GM23338 (cell line): ENCODE measurements around the gene PHF23. TPM values are rescaled to one million over a fixed set of nuclear protein-coding genes. Genes with fewer than 3 reads are reported as not detected.

ENCODE experiments used
- ATAC-seq: fragments of 200-7000 bp; cut with Tn5 transposase; 3 replicates; pipeline ENCODE4 v1.9.1; 2020
- DNase-seq: peaks from one replicate; pipeline ENCODE4 v3.0.0-alpha.2; 2015; ENCODE audit warnings: low spot score
- H2AFZ ChIP-seq: fragments of 200-600 bp; sonication (generic); 2 replicates; pipeline ENCODE4 v1.8.0; 2016; ENCODE audit warnings: antibody characterized with exemption, mild to moderate bottlenecking, moderate library complexity
- H3F3A ChIP-seq: fragments of 200-600 bp; sonication (generic); replicated peaks from 2 replicates; pipeline ENCODE4 v1.8.0; 2017; ENCODE audit warnings: antibody characterized with exemption, mixed run types, low read depth
- H3K27ac ChIP-seq: fragments of 200-600 bp; sonication (generic); 2 replicates; pipeline ENCODE4 v1.6.1; 2016; ENCODE audit warnings: low read depth
- H3K27me3 ChIP-seq: fragments of 200-600 bp; sonication (generic); 2 replicates; pipeline ENCODE4 v1.8.0; 2016; ENCODE audit warnings: mild to moderate bottlenecking, mixed run types, moderate library complexity; ENCODE audit not compliant: insufficient read depth
- H3K36me3 ChIP-seq: fragments of 200-600 bp; sonication (generic); 2 replicates; pipeline ENCODE4 v1.8.0; 2016; ENCODE audit warnings: mild to moderate bottlenecking; ENCODE audit not compliant: insufficient read depth
- H3K4me1 ChIP-seq: fragments of 200-600 bp; sonication (generic); 2 replicates; pipeline ENCODE4 v1.8.0; 2016; ENCODE audit warnings: mild to moderate bottlenecking, moderate library complexity; ENCODE audit not compliant: insufficient read depth
- H3K4me2 ChIP-seq: fragments of 200-600 bp; sonication (generic); 2 replicates; pipeline ENCODE4 v1.7.1; 2017; ENCODE audit warnings: mixed run types
- H3K4me3 ChIP-seq: fragments of 200-600 bp; sonication (generic); 2 replicates; pipeline ENCODE4 v1.6.1; 2016; ENCODE audit warnings: mixed run types
- H3K79me2 ChIP-seq: fragments of 200-600 bp; sonication (generic); replicated peaks from 2 replicates; pipeline ENCODE4 v1.8.0; 2017; ENCODE audit warnings: mild to moderate bottlenecking; ENCODE audit not compliant: insufficient read depth
- H3K9me2 ChIP-seq: fragments of 200-600 bp; sonication (generic); 2 replicates; pipeline ENCODE4 v1.8.0; 2017; ENCODE audit not compliant: insufficient read depth
- H4K20me1 ChIP-seq: fragments of 200-600 bp; sonication (generic); replicated peaks from 2 replicates; pipeline ENCODE4 v1.8.0; 2017; ENCODE audit warnings: mild to moderate bottlenecking; ENCODE audit not compliant: insufficient read depth
- H3K27ac Mint-ChIP-seq: 2 replicates; pipeline ENCODE4 v1.8.0; 2020; ENCODE audit warnings: inconsistent platforms, mild to moderate bottlenecking, moderate library complexity, mixed read lengths
- H3K27me3 Mint-ChIP-seq: 3 replicates; pipeline ENCODE4 v1.8.0; 2022; ENCODE audit warnings: low read depth, mild to moderate bottlenecking, moderate library complexity, mixed read lengths, inconsistent platforms; ENCODE audit not compliant: insufficient read depth, poor library complexity
- H3K36me3 Mint-ChIP-seq: 3 replicates; pipeline ENCODE4 v1.8.0; 2021; ENCODE audit warnings: low read depth, mild to moderate bottlenecking, inconsistent platforms, moderate library complexity, mixed read lengths
- H3K4me1 Mint-ChIP-seq: 3 replicates; pipeline ENCODE4 v1.8.0; 2020; ENCODE audit warnings: mild to moderate bottlenecking, inconsistent platforms, mixed read lengths
- H3K4me3 Mint-ChIP-seq: 3 replicates; pipeline ENCODE4 v1.8.0; 2021; ENCODE audit warnings: moderate library complexity, mild to moderate bottlenecking, inconsistent platforms, mixed read lengths
- H3K9me3 Mint-ChIP-seq: 3 replicates; pipeline ENCODE4 v1.8.0; 2020; ENCODE audit warnings: moderate library complexity, mild to moderate bottlenecking, inconsistent platforms, mixed read lengths
- CREB1 ChIP-seq: fragments of 250-450 bp; sonication (Bioruptor Pico); IDR thresholded peaks from 2 replicates; pipeline ENCODE4 v1.5.0; 2020; ENCODE audit warnings: low read depth, mild to moderate bottlenecking, moderate library complexity
- EZH2 ChIP-seq: fragments of 200-600 bp; sonication (generic); IDR thresholded peaks from one replicate; pipeline ENCODE4 v1.8.0; 2017; ENCODE audit warnings: antibody characterized with exemption, mild to moderate bottlenecking, low read depth; ENCODE audit not compliant: unreplicated experiment
- EZH2phosphoT487 ChIP-seq: fragments of 200-600 bp; sonication (generic); IDR thresholded peaks from one replicate; pipeline ENCODE4 v1.8.1; 2018; ENCODE audit warnings: antibody characterized with exemption; ENCODE audit not compliant: unreplicated experiment
- JUNB ChIP-seq: IDR thresholded peaks from one replicate; pipeline ENCODE4 v1.6.1; 2016; ENCODE audit warnings: antibody characterized with exemption; ENCODE audit not compliant: unreplicated experiment
- POLR2AphosphoS5 ChIP-seq: IDR thresholded peaks from 2 replicates; pipeline ENCODE4 v1.6.1; 2016; ENCODE audit warnings: antibody characterized with exemption, low read depth
- STAT1 ChIP-seq: IDR thresholded peaks from one replicate; pipeline ENCODE4 v1.6.1; 2016; ENCODE audit warnings: antibody characterized with exemption; ENCODE audit not compliant: unreplicated experiment
- ZNF331 ChIP-seq: fragments of 250-450 bp; sonication (Bioruptor Pico); IDR thresholded peaks from 2 replicates; pipeline ENCODE4 v1.5.0; 2020; ENCODE audit warnings: low read depth, mild to moderate bottlenecking, moderate library complexity
- polyA plus RNA-seq: library from polyadenylated mRNA; unstranded; fragments of >200 nt; fragmentation: Nextera tagmentation; extraction: Ambion mirVana; gene quantifications from 2 replicates; pipeline ENCODE4 v1.2.1, GENCODE V29; 2016
- total RNA-seq: library from RNA; depleted of rRNA; stranded (reverse); fragments of >200 nt; shearing (Covaris generic); gene quantifications from 2 replicates; pipeline ENCODE4 v1.2.3, GENCODE V29; 2014
- TF ChIP-seq, protein P1 (sequence below): fragments of 250-450 bp; sonication (Bioruptor Pico); IDR thresholded peaks from 2 replicates; pipeline ENCODE4 v1.5.0; 2020; ENCODE audit warnings: mild to moderate bottlenecking, moderate library complexity
- TF ChIP-seq, protein P2 (sequence below): IDR thresholded peaks from one replicate; pipeline ENCODE4 v1.6.1; 2018; ENCODE audit warnings: antibody characterized with exemption; ENCODE audit not compliant: unreplicated experiment
- TF ChIP-seq, protein P3 (sequence below): IDR thresholded peaks from 2 replicates; pipeline ENCODE4 v1.6.1; 2016; ENCODE audit warnings: antibody characterized with exemption

The PHF23 gene
- total and polyA plus RNA-seq, 2 experiments from 2014 or later, result 35.4 to 51.0 TPM

DNA sequence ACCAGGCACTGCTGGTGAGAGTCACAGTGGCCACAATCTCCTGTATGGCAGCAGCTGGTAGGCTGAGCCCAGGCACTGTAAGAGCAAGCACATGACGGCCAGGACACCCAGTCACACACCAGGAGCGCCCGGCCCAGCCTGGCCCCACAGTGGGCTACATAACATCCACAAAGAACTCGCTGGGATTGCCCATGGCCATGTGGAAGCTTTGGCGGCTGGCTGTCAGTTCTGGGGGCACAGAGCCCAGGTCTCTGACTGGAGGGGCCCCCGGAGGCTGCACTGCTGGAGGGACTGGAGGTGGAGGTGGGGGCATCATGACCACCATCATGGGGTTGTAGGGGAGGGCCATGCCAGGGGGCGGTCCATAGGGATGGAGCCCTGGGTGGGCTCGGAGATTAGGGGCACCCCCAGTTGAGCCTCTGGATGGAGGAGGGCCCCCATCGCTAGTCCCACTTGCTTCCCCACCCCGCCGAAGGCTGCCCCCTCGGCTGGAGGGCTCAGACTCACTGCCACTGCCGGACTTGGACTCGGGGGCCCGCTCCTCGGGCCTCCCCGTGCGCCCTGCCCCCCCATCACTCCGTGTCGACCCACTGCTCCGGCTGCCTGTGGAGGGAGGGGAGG lies 13.4 kb downstream of the PHF23 start (continued):
- TF ChIP-seq, protein P1, sequence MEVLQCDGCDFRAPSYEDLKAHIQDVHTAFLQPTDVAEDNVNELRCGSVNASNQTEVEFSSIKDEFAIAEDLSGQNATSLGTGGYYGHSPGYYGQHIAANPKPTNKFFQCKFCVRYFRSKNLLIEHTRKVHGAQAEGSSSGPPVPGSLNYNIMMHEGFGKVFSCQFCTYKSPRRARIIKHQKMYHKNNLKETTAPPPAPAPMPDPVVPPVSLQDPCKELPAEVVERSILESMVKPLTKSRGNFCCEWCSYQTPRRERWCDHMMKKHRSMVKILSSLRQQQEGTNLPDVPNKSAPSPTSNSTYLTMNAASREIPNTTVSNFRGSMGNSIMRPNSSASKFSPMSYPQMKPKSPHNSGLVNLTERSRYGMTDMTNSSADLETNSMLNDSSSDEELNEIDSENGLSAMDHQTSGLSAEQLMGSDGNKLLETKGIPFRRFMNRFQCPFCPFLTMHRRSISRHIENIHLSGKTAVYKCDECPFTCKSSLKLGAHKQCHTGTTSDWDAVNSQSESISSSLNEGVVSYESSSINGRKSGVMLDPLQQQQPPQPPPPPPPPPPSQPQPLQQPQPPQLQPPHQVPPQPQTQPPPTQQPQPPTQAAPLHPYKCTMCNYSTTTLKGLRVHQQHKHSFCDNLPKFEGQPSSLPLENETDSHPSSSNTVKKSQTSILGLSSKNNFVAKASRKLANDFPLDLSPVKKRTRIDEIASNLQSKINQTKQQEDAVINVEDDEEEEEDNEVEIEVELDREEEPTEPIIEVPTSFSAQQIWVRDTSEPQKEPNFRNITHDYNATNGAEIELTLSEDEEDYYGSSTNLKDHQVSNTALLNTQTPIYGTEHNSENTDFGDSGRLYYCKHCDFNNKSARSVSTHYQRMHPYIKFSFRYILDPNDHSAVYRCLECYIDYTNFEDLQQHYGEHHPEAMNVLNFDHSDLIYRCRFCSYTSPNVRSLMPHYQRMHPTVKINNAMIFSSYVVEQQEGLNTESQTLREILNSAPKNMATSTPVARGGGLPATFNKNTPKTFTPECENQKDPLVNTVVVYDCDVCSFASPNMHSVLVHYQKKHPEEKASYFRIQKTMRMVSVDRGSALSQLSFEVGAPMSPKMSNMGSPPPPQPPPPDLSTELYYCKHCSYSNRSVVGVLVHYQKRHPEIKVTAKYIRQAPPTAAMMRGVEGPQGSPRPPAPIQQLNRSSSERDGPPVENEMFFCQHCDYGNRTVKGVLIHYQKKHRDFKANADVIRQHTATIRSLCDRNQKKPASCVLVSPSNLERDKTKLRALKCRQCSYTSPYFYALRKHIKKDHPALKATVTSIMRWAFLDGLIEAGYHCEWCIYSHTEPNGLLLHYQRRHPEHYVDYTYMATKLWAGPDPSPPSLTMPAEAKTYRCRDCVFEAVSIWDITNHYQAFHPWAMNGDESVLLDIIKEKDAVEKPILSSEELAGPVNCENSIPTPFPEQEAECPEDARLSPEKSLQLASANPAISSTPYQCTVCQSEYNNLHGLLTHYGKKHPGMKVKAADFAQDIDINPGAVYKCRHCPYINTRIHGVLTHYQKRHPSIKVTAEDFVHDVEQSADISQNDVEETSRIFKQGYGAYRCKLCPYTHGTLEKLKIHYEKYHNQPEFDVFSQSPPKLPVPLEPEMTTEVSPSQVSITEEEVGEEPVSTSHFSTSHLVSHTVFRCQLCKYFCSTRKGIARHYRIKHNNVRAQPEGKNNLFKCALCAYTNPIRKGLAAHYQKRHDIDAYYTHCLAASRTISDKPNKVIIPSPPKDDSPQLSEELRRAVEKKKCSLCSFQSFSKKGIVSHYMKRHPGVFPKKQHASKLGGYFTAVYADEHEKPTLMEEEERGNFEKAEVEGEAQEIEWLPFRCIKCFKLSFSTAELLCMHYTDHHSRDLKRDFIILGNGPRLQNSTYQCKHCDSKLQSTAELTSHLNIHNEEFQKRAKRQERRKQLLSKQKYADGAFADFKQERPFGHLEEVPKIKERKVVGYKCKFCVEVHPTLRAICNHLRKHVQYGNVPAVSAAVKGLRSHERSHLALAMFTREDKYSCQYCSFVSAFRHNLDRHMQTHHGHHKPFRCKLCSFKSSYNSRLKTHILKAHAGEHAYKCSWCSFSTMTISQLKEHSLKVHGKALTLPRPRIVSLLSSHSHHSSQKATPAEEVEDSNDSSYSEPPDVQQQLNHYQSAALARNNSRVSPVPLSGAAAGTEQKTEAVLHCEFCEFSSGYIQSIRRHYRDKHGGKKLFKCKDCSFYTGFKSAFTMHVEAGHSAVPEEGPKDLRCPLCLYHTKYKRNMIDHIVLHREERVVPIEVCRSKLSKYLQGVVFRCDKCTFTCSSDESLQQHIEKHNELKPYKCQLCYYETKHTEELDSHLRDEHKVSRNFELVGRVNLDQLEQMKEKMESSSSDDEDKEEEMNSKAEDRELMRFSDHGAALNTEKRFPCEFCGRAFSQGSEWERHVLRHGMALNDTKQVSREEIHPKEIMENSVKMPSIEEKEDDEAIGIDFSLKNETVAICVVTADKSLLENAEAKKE (CRISPR knock-in tag), result no peak
- TF ChIP-seq EZH2 (no peak), EZH2phosphoT487 (no peak), CREB1 (no peak), POLR2AphosphoS5 (no peak)

DNA sequence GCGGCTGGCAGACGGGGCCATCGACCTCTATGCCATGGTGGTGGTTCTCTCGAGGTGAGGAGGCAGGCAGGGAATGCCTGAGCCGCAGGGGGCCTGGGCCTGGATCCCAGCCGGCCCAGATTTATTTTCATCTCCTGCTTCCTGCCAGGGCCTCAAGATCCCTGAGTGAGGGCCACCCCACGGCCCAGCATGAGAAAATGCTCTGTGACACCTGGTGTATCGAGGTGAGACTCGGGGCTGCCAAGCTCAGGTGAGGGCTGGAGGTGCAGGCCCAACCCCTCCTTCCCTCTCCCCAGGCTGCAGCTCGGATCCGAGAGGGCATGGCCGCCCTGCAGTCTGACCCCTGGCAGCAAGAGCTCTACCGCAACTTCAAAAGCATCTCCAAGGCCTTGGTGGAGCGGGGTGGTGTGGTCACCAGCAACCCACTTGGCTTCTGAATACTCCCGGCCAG lies 14.6 kb downstream of the PHF23 start:
- Mint-ChIP-seq H3K27me3 (peaks cover 41% of the 10 kb centered on the region), H3K4me1 (peaks cover 15% of the 10 kb centered on the region; the same call in 2 of the 3 replicates), H3K4me3 (no peak overlapping the region), H3K27ac (no peak overlapping the region), H3K36me3 (peaks cover 85% of the 10 kb centered on the region), H3K9me3 (no peaks in the 10 kb centered on the region; the same call in 2 of the 3 replicates)
- no peaks in the 10 kb centered on the region for H3K27me3 ChIP-seq
- no peaks in the 10 kb centered on the region; the same call in 1 of the 2 replicates for H3K79me2 ChIP-seq
- no peak for DNase-seq
- peaks cover 37% of the 10 kb centered on the region for H4K20me1 ChIP-seq
- ATAC-seq, result no peak
- no peak overlapping the region for H3K4me2 ChIP-seq
- H3K4me1 ChIP-seq, result peaks cover 8% of the 10 kb centered on the region; the same call in 1 of the 2 replicates
- no peaks in the 10 kb centered on the region for H3K9me2 ChIP-seq
- peaks cover 17% of the 10 kb centered on the region for H3F3A ChIP-seq
- peaks cover 11% of the 10 kb centered on the region; the same call in 1 of the 2 replicates for H3K36me3 ChIP-seq
- H2AFZ ChIP-seq, result no peak overlapping the region
- H3K27ac ChIP-seq, result peak overlapping the region; percentile 39; the same call in 1 of the 2 replicates
- H3K4me3 ChIP-seq, result no peak overlapping the region
- TF ChIP-seq EZH2phosphoT487 (no peak), CREB1 (no peak), ZNF331 (CRISPR knock-in tag) (no peak), POLR2AphosphoS5 (no peak), STAT1 (no peak), JUNB (no peak)
- TF ChIP-seq, protein P2, sequence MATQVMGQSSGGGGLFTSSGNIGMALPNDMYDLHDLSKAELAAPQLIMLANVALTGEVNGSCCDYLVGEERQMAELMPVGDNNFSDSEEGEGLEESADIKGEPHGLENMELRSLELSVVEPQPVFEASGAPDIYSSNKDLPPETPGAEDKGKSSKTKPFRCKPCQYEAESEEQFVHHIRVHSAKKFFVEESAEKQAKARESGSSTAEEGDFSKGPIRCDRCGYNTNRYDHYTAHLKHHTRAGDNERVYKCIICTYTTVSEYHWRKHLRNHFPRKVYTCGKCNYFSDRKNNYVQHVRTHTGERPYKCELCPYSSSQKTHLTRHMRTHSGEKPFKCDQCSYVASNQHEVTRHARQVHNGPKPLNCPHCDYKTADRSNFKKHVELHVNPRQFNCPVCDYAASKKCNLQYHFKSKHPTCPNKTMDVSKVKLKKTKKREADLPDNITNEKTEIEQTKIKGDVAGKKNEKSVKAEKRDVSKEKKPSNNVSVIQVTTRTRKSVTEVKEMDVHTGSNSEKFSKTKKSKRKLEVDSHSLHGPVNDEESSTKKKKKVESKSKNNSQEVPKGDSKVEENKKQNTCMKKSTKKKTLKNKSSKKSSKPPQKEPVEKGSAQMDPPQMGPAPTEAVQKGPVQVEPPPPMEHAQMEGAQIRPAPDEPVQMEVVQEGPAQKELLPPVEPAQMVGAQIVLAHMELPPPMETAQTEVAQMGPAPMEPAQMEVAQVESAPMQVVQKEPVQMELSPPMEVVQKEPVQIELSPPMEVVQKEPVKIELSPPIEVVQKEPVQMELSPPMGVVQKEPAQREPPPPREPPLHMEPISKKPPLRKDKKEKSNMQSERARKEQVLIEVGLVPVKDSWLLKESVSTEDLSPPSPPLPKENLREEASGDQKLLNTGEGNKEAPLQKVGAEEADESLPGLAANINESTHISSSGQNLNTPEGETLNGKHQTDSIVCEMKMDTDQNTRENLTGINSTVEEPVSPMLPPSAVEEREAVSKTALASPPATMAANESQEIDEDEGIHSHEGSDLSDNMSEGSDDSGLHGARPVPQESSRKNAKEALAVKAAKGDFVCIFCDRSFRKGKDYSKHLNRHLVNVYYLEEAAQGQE, result no peak
- TF ChIP-seq, protein P3, sequence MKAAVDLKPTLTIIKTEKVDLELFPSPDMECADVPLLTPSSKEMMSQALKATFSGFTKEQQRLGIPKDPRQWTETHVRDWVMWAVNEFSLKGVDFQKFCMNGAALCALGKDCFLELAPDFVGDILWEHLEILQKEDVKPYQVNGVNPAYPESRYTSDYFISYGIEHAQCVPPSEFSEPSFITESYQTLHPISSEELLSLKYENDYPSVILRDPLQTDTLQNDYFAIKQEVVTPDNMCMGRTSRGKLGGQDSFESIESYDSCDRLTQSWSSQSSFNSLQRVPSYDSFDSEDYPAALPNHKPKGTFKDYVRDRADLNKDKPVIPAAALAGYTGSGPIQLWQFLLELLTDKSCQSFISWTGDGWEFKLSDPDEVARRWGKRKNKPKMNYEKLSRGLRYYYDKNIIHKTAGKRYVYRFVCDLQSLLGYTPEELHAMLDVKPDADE, result no peak
